Cardiac septum (tissue), 1 donor: ENCODE data around the gene GOLT1B. TPM values are rescaled to one million over a fixed set of nuclear protein-coding genes. Genes with fewer than 3 reads are reported as not detected.

Source experiments
- DNase-seq: peaks from one replicate; pipeline ENCODE4 v3.0.0-alpha.2; 2020; ENCODE audit warnings: low spot score
- intact Hi-C: fragments of 100-400 bp; cut with DNase I; formaldehyde crosslinking; loops from one replicate; pipeline ENCODE4 v1.14.0; 2022
- total RNA-seq: library from RNA; stranded (reverse); fragmentation: NEBNext Ultra II Directional; extraction: Animal tissue kit (Norgen Biotek cat#: 25700); gene quantifications from one replicate; pipeline ENCODE4 v1.2.1, GENCODE V29; 2021
- donor health status: DM: no; HTN: no; CAD: no.

GOLT1B gene
- total RNA-seq, 1 donor from 2014 or later, result 26.6 TPM

DNA sequence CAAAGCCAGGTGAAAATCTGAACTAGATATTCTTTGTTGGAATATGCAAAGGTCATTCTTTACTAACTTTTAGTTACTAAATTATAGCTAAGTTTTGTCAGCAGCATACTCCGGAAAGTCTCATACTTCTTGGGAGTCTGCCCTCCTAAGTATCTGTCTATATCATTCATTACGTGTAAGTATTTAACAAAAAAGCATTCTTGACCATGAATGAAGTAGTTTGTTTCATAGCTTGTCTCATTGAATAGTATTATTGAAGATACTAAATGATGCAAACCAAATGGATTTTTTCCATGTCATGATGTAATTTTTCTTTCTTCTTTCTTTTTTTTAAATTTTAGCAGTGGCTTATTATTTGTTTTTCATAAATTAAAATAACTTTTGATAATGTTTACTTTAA, 14.7 kb downstream of the GOLT1B start:
- DNase-seq, result no peak
- intact Hi-C loops, result no loop called here

DNA sequence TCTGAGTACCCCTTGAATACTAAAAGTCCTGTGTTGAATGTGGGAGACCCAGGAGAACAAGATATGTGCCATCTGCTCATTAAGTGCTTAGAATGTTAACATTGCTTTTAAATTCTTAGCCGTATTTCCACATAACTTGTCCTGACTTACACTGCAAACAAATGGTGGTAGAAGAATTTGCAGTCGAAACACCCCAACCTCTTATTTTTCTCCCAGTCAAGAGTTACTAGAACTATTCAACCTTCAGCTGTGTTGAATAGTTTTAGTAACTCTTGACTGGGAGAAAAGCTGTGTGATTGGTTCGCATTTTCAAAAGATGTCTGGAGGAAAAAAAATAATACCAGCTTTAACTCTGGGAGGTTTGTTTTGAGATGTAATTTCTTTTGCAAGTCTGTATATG, 16.9 kb downstream of the GOLT1B start:
- no peak for DNase-seq
- intact Hi-C loops, result no loop called here

DNA sequence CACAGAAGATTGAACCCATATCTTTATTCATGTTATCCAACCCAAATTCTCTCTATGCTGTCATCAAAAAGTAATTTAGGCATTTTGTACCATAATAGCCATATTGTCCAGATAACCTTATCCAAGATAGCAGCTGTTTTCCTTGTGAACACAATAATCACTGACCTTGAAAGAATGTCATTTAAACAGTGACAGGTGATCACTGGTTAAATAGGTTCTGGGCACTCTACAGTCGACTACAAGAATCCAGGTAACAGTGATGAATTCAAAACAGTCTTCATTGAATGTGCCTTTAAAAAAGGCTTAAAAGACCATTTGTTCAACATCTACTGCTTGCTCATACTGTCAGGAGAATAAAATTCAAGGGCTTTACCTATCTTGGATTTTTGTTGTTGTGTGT, 20.0 kb downstream of the GOLT1B start:
- DNase-seq, result no peak
- intact Hi-C loops, result no loop called here

DNA sequence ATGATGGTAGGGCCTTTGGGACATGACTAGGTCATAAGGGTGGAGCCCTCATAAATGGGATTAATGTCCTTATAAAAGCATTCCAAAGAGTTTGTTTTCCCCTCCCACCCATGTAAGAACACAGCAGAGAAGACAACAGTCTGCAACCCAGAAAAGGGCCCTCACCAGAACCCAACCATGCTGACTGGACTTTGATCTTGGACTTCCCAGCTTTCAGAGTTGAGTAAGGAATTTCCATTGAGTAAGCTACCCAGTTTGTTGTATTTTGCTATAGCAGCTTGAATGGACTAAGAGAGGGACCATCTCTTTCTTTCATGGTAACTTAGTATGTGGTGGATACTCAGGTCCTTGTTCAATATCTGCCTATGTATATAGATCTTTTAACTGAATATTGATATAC, 21.6 kb downstream of the GOLT1B start:
- no peak for DNase-seq
- intact Hi-C loops, result no loop called here

GRCh38 chr12:21526053-21526452, 24.5 kb downstream of the GOLT1B start, which contains the start of gene SPX:
Gene SPX (plus strand): TSS chr12:21526296. CDS start chr12:21526473, 177 bp downstream.
- intact Hi-C loops, result no loop called here

DNA sequence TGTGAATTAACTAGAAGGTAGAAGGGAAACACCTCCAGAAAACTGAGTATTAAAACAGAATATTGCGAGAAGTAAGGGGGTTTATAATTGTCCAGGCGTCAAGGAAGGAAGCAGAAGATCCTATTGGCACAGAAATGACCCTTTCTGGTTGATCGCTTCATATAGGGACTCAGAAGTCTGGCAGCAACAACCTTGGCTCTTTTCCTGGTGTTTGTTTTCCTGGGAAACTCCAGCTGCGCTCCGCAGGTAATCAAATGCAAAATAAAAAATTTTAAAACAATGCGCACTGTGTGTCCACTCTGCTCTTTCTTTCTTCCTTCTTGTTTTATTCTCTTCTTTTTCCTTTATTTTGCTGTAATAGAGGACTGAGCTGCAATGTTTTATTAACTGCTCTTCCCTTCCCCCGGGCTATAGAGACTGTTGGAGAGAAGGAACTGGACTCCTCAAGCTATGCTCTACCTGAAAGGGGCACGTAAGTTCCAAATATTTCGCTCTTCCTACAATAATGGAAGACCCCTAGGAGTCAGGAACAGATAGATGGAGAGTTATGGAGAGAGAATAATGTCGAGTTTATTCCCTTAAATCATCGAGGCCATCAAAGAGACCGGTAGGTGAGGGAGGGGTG, 25.2 kb downstream of the GOLT1B start:
- intact Hi-C loops, result no loop called here

More at GRCh38 chr12:21526053-21526452, 24.5 kb downstream of the GOLT1B start, which contains the start of gene SPX:
- no peak for DNase-seq

GRCh38 chr12:21527451-21528180, 26.0 kb downstream of the GOLT1B start:
- DNase-seq, result peak; percentile 75
- intact Hi-C loops, result no loop called here

More for the DNA sequence above, 25.2 kb downstream of the GOLT1B start:
- no peak for DNase-seq

GRCh38 chr12:21528953-21529352, 27.4 kb downstream of the GOLT1B start:
- intact Hi-C loops, result no loop called here
- DNase-seq, result no peak

- no peak for DNase-seq
- intact Hi-C loops, result no loop called here
These were observed 27.9 kb downstream of the GOLT1B start for GRCh38 chr12:21529456-21529855.

DNA sequence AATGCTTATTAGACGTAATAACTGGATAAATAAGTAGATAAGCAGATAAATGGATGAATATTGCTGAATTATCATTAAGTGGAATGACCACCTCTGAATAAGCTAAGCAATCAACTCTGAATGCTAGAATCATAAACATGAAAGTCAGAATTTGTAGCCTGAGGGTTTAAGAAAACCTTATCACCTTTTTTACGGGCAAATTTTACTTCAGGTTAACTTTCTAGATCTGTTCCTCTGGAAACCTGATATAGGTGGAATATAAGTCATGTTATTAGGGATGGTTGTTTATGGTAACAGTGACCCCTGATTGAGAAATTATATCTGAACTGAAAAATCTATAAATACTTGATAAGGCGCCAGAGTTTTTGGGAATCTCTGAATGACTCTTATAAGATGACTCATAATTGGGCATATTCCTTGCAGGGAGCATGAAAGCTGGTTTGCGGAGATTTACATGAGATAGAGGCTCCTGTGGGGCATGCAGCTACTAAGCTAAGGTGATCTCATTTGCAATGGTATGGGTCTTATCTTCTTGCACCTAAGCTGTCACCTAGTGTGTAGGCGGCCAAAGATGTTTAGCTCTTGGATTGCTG, 36.6 kb downstream of the GOLT1B start:
- intact Hi-C loops, result no loop called here
- no peak for DNase-seq

DNA sequence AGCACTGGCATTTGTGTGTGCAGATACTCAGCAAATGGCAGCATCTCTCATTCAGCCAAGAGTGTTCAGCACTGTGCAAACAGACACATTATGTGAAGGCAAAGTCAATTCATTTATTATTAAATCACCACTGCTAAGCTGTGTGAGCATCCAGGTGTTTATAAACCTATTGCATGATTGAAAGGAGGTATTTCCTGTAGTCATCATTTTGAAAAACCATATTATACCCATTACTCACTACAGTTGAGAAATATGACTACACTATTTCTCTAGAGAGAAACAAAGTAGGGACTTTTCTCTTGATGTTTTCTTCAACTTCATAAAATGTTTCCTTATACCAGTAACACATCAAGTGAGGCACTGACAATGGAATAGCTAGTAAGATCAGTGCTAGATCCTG, 38.2 kb downstream of the GOLT1B start:
- DNase-seq, result no peak
- intact Hi-C loops, result no loop called here

DNA sequence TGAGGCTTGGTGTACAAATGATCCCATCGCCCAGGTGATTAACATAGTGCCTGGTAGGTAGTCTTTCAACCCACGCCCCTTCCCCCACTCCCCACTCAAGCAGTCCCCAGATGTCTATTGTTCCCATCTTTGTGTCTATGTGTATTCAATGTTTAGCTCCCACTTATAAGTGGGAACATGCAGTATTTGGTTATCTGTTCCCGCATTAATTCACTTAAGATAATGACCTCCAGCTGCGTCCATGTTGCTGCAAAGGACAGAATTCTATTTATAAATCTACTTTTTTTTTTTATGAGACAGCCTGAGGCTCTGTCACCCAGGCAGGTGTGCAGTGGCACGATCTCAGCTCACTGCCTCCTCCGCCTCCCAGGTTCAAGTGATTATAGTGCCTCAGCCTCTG, 40.2 kb downstream of the GOLT1B start:
- DNase-seq, result no peak
- intact Hi-C loops, result no loop called here

- intact Hi-C loops, result no loop called here
- no peak for DNase-seq
These were observed 40.8 kb downstream of the GOLT1B start for GRCh38 chr12:21542403-21542802.

- no peak for DNase-seq
- intact Hi-C loops, result no loop called here
These were observed 41.6 kb downstream of the GOLT1B start for GRCh38 chr12:21543151-21543550.

GRCh38 chr12:21545557-21545956, 44.0 kb downstream of the GOLT1B start:
- no peak for DNase-seq
- intact Hi-C loops, result no loop called here

DNA sequence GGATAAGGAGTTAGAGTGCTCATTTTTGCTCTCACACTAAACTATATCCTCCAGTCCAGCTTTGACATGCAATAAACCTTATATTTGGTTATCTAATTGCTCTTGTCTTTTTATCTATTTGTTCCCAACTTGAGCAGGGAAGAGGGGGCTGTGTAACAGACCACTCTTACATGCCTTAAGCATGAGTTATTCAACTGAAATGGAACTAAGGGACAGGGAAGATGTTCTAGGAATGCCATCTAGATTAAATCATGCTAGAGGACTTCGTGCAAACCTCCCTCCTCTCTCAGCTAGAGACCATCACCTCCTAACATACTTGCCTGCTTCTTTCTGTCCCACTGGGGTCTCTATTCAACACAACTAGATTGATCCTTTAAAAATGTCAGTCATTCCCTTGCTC, 45.1 kb downstream of the GOLT1B start:
- no peak for DNase-seq
- intact Hi-C loops, result no loop called here

DNA sequence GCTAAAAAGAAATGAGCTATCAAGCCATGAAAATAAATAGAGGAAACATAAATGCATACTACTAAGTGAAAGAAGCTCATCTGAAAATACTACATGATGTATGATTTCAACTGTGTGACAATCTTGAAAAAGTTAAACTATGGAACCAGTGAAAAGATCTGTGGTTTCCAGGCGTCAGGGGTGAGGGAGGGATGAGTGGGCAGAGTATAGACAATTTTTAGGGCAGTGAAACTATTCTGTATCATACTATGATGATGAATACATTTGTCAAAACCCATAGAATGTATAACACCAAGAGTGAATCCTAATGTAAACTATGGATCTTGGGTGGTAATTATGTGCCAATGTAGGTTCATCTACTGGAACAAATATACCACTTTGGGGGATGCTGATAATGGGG, 45.8 kb downstream of the GOLT1B start:
- intact Hi-C loops, result no loop called here
- no peak for DNase-seq

- DNase-seq, result no peak
- intact Hi-C loops, result no loop called here
These were observed 50.4 kb downstream of the GOLT1B start for GRCh38 chr12:21551841-21552465.

- no peak for DNase-seq
- intact Hi-C loops, result no loop called here
These were observed 51.2 kb downstream of the GOLT1B start for GRCh38 chr12:21552635-21553328.

DNA sequence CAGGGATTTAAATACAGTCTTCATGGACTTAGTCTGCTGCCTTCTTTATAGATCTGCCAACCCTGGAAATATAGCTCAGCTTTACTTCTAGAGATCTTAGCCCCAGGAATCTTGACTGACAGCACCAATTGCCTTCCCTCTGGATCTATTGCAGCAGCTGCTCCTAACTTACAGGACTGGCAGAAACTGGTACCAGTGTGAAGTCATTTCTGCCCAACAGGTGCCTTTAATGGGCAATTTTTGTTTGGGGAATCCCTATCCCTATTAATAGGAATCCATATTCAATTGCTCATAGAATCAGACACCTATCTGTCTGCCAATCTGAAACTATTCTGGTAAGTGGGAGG, 51.7 kb downstream of the GOLT1B start:
- intact Hi-C loops, result no loop called here
- DNase-seq, result no peak
